LNCAP (cell line): Measurements from ENCODE around the gene TTLL6.

Experiments
- TF ChIP-seq, protein P1 (sequence below): fragments of 450-650 bp; IDR thresholded peaks from 2 replicates; pipeline ENCODE4 v1.5.1; 2017; ENCODE audit warnings: mild to moderate bottlenecking

TTLL6 gene

GRCh38 chr17:48816774-48817590, at the start of gene TTLL6:
Gene TTLL6 (minus strand): TSS chr17:48817229. CDS start chr17:48817072, 157 bp downstream.
- TF ChIP-seq, protein P1, sequence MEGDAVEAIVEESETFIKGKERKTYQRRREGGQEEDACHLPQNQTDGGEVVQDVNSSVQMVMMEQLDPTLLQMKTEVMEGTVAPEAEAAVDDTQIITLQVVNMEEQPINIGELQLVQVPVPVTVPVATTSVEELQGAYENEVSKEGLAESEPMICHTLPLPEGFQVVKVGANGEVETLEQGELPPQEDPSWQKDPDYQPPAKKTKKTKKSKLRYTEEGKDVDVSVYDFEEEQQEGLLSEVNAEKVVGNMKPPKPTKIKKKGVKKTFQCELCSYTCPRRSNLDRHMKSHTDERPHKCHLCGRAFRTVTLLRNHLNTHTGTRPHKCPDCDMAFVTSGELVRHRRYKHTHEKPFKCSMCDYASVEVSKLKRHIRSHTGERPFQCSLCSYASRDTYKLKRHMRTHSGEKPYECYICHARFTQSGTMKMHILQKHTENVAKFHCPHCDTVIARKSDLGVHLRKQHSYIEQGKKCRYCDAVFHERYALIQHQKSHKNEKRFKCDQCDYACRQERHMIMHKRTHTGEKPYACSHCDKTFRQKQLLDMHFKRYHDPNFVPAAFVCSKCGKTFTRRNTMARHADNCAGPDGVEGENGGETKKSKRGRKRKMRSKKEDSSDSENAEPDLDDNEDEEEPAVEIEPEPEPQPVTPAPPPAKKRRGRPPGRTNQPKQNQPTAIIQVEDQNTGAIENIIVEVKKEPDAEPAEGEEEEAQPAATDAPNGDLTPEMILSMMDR = no peak

DNA sequence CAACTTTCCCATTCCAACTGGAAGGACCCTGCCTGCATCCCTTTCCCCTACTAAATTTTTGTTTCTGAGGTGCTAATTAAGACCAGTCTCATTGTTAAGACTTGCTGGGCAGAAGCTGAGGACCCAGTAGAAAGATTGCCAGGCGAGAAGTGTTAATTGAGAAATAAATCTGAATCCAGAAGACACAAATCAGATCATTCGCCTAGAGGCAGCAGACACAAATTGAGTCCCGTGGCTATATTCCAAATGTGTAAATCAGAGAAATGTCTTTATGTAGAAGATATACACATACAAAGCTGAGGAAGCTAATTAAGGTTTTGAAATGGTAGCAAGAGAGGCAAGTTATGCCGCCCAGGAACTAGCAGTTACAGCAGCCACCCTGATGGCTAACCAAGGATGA, 43.4 kb upstream of the TTLL6 start:
- TF ChIP-seq, protein P1 = no peak

DNA sequence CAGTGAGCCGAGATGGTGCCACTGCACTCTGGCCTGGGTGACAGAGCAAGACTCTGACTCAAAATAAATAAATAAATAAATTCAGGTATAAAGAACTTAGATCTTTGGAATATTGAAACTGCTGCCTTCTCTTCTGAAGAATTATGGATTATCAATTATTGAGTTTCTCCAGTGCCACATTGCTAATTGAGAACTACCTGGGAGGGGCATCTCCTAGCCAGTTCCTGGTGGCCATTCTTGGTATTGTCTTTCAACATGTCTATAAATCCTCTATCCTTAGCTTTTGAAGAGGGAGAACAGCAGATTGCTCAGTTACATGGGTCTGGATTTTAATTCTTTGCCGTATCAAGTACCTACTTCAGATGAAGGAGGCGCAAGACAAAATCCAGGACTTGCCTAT, 43.0 kb upstream of the TTLL6 start:
- TF ChIP-seq, protein P1 = no peak

- TF ChIP-seq, protein P1 = no peak
Measured at GRCh38 chr17:48856122-48856821, 39.2 kb upstream of the TTLL6 start.

GRCh38 chr17:48854774-48855476, 37.9 kb upstream of the TTLL6 start:
- TF ChIP-seq, protein P1 = no peak

DNA sequence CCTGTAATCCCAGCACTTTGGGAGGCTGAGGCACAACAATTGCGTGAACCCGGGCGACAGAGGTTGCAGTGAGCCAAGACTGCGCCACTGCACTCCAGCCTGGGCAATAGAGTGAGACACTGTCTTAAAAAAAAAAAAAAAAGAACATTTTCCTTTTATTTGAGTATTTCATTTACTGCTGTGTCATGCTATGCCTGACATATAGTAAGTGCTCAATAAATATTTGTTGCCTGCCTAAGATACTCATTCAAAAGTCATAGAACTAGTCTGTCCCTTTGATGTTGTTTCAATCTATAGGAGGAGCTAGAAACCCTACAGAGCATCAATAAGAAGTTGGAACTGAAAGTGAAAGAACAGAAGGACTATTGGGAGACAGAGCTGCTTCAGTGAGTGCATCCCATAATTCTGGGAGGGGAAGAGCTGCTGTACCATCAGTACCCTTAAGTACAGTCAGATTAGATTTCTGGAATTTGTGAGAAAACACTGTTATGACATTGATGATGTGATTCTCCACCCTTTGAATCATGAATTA, 33.8 kb upstream of the TTLL6 start:
- TF ChIP-seq, protein P1 = no peak

DNA sequence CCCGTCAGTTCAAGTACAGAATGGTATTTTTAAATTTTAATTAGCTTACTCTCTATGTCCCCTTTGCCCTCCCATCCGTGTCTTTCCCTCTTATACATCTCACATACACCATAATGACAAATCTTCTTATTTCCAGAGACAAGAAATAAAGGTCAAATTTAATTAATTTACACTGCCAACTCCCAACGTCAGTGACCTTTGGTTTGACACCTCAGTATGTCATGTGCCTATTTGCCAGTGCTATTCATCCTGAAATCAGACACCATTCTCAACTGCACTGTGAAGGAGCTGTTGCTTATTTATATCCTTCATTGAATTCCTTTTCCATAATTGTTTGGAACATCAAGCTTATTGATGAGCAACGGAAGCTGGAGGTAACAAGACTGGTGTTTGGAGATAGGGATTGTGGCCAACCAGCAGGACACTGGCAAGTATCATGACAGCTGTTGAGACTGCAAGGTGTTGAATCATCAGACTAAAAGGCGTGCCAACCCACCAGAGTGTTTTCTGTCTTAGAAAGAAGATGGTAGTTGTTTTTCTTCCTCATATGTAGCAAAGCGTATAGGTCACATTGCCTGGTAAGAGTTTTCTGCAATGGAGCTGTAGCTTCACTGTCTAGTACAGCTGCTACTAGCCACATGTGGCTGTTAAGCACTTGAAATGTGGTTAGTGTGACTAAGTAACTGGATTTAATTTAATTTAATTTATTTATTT, 26.3 kb upstream of the TTLL6 start:
- TF ChIP-seq, protein P1 = no peak
